HEK293T (cell line): Measurements from ENCODE around the gene KCNJ1.

Experiments used
- BHLHE40 ChIP-seq: fragments of 450-650 bp; IDR thresholded peaks from 2 replicates; pipeline ENCODE4 v1.6.1; 2016; ENCODE audit warnings: mild to moderate bottlenecking, moderate library complexity, borderline replicate concordance
- CTBP1 ChIP-seq: fragments of 450-650 bp; IDR thresholded peaks from 2 replicates; pipeline ENCODE4 v1.6.1; 2016; ENCODE audit warnings: borderline replicate concordance
- FOXA1 ChIP-seq: fragments of 450-650 bp; IDR thresholded peaks from 2 replicates; pipeline ENCODE4 v1.6.1; 2016; ENCODE audit warnings: mild to moderate bottlenecking
- FOXK2 ChIP-seq: fragments of 450-650 bp; IDR thresholded peaks from 2 replicates; pipeline ENCODE4 v1.6.1; 2016; ENCODE audit warnings: mild to moderate bottlenecking
- FOXM1 ChIP-seq: fragments of 450-650 bp; IDR thresholded peaks from 2 replicates; pipeline ENCODE4 v1.6.1; 2017; ENCODE audit warnings: mild to moderate bottlenecking, borderline replicate concordance
- L3MBTL2 ChIP-seq: fragments of 450-650 bp; conservative IDR thresholded peaks from 2 replicates; pipeline ENCODE4 v1.6.1; 2016; ENCODE audit warnings: mild to moderate bottlenecking
- NFRKB ChIP-seq: fragments of 450-650 bp; IDR thresholded peaks from 2 replicates; pipeline ENCODE4 v1.6.1; 2016; ENCODE audit warnings: mild to moderate bottlenecking, moderate library complexity
- PKNOX1 ChIP-seq: fragments of 450-650 bp; IDR thresholded peaks from 2 replicates; pipeline ENCODE4 v1.6.1; 2016
- SP1 ChIP-seq: fragments of 450-650 bp; IDR thresholded peaks from 2 replicates; pipeline ENCODE4 v1.6.1; 2017
- SUZ12 ChIP-seq: fragments of 450-650 bp; IDR thresholded peaks from 2 replicates; pipeline ENCODE4 v1.6.1; 2016; ENCODE audit warnings: mild to moderate bottlenecking
- TARDBP ChIP-seq: fragments of 450-650 bp; IDR thresholded peaks from 2 replicates; pipeline ENCODE4 v1.6.1; 2016

GRCh38 chr11:128809128-128809527, 58.0 kb downstream of the KCNJ1 start:
- TF ChIP-seq TARDBP (no peak), CTBP1 (no peak), NFRKB (no peak), SP1 (no peak), FOXM1 (no peak), FOXK2 (no peak), FOXA1 (no peak), SUZ12 (no peak), PKNOX1 (no peak), BHLHE40 (no peak), L3MBTL2 (no peak)
